HG03342 (cell line): ENCODE results near the gene HCFC1.

Experiments
- ATAC-seq: cut with Tn5 transposase; IDR thresholded peaks from one replicate; pipeline ENCODE4 v1.9.1; 2021; ENCODE audit warnings: mild to moderate bottlenecking, moderate library complexity; ENCODE audit not compliant: unreplicated experiment

Gene HCFC1

GRCh38 chrX:153971450-153972367, at the start of gene HCFC1:
Gene HCFC1 (minus strand): TSS chrX:153971818. CDS start chrX:153970840, 978 bp downstream.
- ATAC-seq, result peak; percentile 38

DNA sequence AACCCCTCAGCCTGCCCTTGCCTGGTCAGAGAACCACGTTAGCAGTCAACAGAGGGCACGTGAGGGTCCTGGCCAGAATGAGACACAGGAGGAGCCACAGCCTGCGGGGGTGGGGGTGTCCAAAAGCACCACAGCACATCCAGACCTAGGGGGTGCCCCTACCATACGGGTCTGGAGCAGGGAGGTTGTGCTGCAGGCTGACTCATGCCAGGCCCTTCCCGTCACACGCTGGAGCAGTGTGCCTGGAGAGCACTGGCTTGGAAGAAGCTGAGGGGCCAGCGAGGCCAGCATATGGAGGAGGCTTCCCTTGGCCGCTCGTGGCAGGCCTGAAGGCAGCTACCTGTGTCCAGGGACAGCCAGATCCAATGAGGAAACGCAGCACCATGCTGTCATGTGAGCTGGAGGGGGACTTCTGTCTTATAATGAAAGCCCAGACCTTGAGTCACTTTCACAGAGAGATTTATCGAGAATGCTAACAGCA, 49.6 kb upstream of the HCFC1 start:
- ATAC-seq, result no peak

DNA sequence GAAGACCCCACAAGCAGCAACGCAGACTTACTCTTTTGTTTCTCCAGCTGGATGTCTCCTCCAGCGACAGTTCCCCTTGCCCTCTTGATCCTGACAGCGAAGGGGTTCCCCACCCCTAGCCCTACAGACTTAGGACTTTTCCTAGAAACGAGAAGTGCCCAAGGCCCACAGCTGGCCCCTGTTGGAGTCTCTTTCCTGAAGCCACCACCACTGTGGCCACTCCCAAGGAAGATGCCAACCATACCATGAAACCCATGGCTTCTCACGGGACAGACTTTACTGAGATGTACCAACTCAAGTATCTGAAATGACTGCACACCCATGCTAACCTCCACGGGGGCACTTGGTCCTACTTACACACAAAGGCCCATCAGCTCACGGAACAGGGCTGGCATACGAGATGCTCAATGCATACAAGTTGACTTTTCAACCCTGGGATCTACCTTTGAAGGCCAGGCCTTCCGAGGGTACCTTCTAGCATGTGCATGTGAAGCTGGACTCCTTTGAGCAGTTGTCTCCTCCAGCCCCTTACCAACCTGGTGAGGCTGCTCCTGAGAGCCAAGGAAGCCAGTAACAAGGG, 49.0 kb upstream of the HCFC1 start:
- ATAC-seq, result no peak

- ATAC-seq, result peak; percentile 58
Observed at GRCh38 chrX:154019633-154020528, 48.3 kb upstream of the HCFC1 start, which contains the start of gene IRAK1. Gene IRAK1 (minus strand): TSS chrX:154019902. CDS start chrX:154019812, 90 bp downstream.

GRCh38 chrX:154019061-154019621, 47.5 kb upstream of the HCFC1 start:
- peak; percentile 7 for ATAC-seq

DNA sequence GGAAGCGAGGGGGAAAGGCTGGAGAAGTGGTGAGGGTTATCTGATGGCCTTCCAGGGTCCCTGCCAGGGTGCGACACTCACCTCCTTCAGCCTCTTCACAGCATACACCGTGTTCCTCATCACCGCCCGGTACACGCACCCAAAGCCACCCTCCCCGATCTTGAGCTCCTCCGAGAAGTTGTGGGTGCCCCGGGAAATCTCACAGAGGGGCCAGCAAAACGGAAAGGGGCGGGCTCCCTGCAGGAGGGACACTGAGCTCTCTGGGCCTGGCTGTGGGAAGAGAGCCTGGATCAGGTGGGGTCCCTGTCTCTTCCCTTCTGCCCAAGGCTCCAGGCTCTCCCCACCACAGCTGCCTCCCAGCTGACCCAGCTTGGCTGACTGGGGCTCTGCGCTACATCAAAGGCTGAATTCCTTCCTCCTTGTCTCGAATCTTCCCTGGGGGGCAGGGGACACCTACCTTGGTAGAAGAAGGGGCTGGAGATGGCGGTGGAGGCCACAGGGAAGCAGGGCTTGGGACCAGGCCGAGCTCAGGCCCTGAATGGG, 47.0 kb upstream of the HCFC1 start:
- ATAC-seq, result no peak

DNA sequence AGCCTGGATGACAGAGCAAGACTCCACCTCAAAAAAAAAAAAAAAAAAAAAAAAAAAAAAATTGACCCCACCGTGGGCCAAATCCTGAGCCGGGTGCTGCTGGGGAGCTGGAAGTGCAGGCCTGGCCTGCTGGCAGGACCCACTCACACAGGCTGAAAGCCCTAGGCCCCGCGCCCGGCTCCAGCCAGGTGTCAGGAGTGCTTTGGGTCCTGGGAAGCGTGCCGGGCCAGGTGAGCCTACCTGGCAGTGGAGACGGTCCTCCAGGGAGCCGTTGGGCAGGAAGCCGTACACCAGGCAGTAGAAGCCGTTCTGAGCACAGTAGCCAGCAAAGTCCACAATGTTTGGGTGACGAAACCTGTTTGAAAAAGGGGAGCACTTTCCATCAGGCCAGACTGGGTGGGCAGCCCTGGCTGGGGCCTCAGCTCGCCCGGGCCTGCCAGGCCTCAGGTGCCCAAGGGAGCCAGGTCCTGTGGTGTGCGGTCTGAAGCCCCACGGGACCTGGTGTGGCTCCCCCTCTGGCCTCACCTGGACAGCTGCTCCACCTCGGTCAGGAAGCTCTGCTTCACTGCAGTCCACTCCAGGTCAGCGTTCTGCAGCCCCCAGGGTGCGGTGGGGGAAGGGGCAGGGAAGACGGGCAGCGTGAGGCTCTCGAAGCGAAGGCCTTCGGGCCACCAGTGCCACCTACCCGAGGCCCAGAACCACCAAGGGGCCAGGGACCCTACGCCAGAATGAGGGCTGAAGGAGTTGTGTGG, 46.3 kb upstream of the HCFC1 start:
- ATAC-seq, result no peak

DNA sequence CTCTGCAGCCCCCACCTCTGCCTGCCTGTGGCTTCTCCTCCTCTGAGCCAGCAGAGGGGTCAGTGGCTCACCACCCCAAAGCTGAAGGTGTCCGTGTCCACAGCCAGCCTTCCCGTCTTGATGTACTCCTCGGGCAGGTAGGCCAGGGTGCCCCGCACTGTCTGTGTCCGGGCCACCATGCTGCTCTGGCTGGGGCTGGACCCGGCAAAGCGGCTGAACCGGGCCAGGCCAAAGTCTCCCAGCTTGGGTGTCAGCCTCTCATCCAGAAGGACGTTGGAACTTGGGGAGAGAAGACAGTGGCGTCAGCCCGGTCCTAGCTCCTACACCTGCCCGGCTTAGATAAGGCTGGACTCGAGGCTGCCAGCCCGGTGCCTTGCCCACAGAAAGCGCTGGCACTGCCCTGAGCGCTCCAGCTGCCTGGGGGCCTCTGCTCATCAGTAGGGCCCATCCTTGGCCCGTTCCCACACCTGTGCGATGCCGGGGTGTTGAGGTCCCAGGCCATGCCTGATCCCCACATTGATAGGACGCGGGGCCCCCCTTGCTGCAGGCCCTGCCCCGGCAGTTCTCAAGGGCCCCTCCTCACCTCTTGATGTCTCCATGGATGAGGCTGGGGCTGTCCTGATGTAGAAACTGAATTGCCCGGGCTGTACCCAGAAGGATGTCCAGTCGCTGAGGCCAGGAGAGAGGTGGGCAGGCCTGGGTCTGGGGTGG, 44.9 kb upstream of the HCFC1 start:
- ATAC-seq, result no peak

- no peak for ATAC-seq
Observed at GRCh38 chrX:154015581-154016264, 44.1 kb upstream of the HCFC1 start.

- ATAC-seq, result no peak
Observed at GRCh38 chrX:154014429-154015380, 43.1 kb upstream of the HCFC1 start.

DNA sequence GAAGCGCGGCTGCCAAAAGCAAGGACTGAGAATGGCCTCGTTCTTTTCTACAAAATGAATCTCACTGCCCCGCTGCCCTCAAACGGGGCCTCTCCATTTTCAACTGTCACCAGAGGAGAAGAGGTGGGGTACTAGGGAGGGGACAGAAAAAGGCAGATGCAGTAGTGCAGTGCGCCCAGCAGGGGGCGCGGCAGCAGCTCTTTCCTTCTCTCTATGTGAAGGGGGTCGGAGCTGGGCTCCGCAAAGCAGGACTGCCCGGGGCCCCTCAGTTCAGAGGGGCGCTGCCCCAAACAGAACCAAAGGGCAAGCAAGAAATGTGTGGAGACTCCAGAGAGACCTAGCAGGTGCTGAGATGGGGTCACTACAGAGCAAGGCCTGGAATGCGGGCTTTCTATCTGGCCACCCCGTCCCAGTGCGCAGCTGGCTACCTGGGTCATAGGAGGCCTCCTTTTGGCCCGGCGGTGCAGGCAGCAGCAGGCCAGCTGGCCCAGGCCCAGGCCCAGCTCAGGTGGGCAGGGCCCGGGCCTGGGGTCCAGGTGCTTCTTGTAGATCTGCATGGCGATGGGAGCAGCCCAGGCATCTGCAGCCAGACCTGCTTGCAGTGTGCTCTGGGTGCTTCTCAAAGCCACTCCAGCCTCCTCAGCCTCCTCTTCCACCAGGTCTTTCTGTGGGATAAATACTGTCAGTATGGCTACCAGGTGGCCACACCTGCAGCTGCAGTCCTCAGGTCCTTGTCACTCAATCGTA, 42.2 kb upstream of the HCFC1 start:
- peak; percentile 55 for ATAC-seq

GRCh38 chrX:154013001-154013421, 41.4 kb upstream of the HCFC1 start:
- no peak for ATAC-seq

DNA sequence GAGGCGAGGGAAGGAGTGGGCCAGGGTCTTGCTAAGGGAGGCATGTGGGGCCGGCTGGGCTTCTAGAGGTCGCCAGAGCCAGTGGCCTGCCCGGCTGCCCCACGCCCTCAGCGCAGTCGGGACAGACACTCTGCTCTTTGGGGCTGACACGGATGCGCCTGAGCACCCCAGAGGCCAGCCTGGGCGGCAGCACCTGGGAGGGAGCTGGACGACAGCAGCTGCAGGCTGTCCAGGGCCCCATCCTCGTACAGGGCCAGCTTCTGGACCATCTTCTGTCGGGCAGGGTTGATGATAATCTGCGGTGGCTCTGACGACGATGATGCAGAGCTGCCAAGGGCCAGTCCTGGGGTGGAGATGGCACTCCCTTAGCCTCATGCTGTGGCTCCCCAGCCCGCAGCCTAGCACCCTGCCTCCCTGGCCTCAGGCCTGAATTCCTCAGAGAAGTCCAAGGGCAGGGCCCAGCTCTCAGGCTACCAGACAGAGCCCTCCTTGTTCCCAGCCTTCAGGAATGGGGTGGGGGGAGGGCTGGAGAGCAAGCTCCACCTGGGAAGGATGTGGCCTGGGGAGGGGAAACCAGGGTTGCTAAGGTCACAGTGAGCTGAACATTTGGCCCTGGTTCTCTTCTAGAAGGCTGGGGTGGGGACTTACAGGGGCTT, 40.8 kb upstream of the HCFC1 start:
- no peak for ATAC-seq

DNA sequence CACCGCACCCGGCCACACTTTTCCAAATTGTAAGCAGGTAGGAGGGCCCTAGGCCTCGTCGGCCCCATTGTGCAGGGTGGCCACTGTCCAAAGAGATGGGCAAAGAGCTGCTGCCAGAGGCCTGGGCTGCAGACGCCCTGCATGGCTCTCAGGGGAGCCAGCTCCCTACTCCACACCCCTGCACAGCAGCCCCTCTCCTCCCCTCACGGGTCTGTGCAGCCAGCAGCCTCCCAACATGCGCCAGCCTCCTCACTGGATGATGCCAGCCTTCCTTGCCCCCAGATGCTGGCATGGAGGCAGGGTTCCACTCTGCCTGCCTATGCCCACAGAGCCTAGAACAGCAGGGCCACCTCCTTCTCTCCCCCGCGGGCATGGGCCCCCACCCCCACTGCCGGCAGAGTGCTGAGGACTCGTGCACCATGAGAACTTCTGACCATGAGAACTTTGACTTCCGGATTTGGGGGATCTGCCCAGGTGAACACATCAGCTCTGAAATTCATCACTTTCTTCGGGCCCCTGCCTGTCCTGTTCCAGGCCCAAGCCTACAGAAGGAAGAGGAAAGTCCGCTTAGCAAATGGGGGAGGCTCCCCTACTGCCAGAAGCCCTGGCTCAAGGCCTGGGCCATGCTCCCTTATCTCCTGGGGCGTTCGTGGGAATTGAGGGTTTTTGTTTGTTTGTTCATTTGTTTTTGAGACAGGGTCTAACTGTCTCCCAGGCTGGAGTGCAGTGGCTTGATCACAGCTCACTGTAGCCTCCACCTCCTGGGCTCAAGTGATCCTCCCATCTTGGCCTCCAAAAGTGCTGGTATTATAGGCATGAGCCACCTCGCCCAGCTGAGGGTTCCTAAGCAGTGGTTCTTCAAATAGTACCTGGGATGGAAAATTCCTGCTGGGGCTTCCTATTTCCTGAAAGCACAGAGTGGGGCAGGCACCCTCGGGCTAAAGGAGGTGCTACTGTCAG, 40.0 kb upstream of the HCFC1 start:
- ATAC-seq, result no peak
